Breast epithelium (tissue), 4 donors: ENCODE measurements around the gene CSNK1D. TPM values are rescaled to one million over a fixed set of nuclear protein-coding genes. Genes with fewer than 3 reads are reported as not detected.

Source experiments
- DNase-seq, 2 donors: peaks; one replicate each; pipeline ENCODE4 v3.0.0-alpha.2; 2019; ENCODE audit warnings: low spot score in 2 of 2
- H3K27ac ChIP-seq, 2 donors: fragments of 200-600 bp; sonication (generic) in 1 of 2; one replicate each; pipeline ENCODE4 v1.5.1; 2016 to 2019; ENCODE audit warnings: mild to moderate bottlenecking in 1 of 2
- H3K27me3 ChIP-seq, 2 donors: fragments of 200-600 bp; sonication (generic) in 1 of 2; one replicate each; pipeline versions ENCODE4 v1.5.1 to v1.6.0; 2017 to 2019; ENCODE audit warnings: control low read depth in 1 of 2, mild to moderate bottlenecking in 1 of 2
- H3K36me3 ChIP-seq: fragments of 200-600 bp; one replicate; pipeline ENCODE4 v1.5.1; 2019
- H3K4me1 ChIP-seq, 2 donors: fragments of 200-600 bp; sonication (generic); one replicate each; pipeline ENCODE4 v1.5.1; 2016 to 2019; ENCODE audit warnings: control low read depth in 1 of 2
- H3K4me3 ChIP-seq, 3 donors: fragments of 200-600 bp; sonication (generic); 1 replicate in 2 of 3; 2 replicates in 1 of 3; pipeline ENCODE4 v1.5.1; 2016 to 2019; ENCODE audit warnings: mild to moderate bottlenecking in 3 of 3, moderate library complexity in 2 of 3
- H3K9me3 ChIP-seq, 2 donors: fragments of 200-600 bp; sonication (generic) in 1 of 2; one replicate each; pipeline ENCODE4 v1.5.1; 2016 to 2019; ENCODE audit warnings: control low read depth in 1 of 2
- POLR2A ChIP-seq: fragments of 450-650 bp; IDR thresholded peaks from one replicate; pipeline ENCODE4 v1.6.1; 2016; ENCODE audit warnings: antibody characterized with exemption, mild to moderate bottlenecking, moderate library complexity
- POLR2AphosphoS5 ChIP-seq, 3 donors: sonication (generic); formaldehyde crosslinking; IDR thresholded peaks; one replicate each; pipeline ENCODE4 v1.6.1; 2017; ENCODE audit warnings: antibody characterized with exemption in 3 of 3
- intact Hi-C: fragments of 100-400 bp; cut with DNase I; formaldehyde crosslinking; loops from one replicate; pipeline ENCODE4 v1.15.1; 2023; ENCODE audit warnings: low total_unique reads
- total RNA-seq, 3 donors: library from RNA; depleted of rRNA; stranded (reverse); fragments of >200 nt; gene quantifications; one replicate each; pipeline ENCODE4 v1.1.0, GENCODE V29; 2016
- TF ChIP-seq, protein P1 (sequence below), 3 donors: fragments of 450-650 bp; IDR thresholded peaks; one replicate each; pipeline ENCODE4 v1.5.1; 2016 to 2017; ENCODE audit warnings: antibody characterized with exemption in 3 of 3, mild to moderate bottlenecking in 3 of 3, moderate library complexity in 3 of 3

Gene CSNK1D
- total RNA-seq, 3 donors from 2014 or later: 50.7 to 85.9 (median 75.2) TPM

DNA sequence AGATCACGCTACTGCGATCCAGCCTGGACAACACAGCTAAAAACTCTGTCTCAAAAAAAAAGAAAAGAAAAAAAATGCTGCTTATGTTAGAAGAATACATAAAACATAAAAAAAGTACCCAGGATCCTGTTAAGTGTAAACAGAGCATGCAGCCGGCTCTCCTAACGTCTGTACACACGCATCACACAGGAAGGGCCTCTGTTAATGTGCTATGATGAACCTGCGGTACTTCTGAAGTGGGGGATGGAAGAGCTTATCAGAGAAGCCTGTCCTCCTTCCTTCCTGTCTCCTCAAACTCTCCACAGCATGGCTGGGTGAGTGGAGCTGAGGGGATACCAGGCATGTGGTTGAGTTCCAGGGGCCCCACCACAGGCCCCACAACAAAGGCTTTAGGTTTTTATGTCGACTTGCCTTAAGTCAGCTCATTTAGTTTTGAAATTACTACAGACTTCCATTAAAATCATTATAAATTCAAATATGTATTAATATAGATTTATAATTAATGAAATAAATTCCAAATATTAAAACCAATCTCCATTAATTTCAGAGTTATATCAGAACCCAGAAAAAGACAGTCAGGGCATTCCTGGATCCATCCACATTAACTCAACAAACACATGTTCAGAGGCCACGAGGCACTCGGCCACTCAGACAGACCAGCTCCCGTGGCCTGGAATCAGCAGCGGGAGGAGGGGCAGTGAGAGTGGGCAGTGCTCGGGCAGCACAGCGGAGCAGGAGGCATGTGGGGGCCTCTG lies 72.6 kb downstream of the CSNK1D start:
- Histone ChIP-seq H3K36me3 (no peaks in the 10 kb centered on the region), H3K9me3 (no peaks in the 10 kb centered on the region), H3K27me3 (no peaks in the 10 kb centered on the region), H3K4me1 (peaks cover 0 to 2% of the 10 kb centered on the region in 2 donors), H3K27ac (no peak overlapping the region), H3K4me3 (no peak overlapping the region)
- intact Hi-C loops: loop anchor here (10.0 kb wide), 1 partner anchor 124 kb away; no protein-coding TSS in a partner anchor
- no peak for TF ChIP-seq POLR2AphosphoS5 (IDR thresholded peaks at IDR 0.05)
- TF ChIP-seq, protein P1, sequence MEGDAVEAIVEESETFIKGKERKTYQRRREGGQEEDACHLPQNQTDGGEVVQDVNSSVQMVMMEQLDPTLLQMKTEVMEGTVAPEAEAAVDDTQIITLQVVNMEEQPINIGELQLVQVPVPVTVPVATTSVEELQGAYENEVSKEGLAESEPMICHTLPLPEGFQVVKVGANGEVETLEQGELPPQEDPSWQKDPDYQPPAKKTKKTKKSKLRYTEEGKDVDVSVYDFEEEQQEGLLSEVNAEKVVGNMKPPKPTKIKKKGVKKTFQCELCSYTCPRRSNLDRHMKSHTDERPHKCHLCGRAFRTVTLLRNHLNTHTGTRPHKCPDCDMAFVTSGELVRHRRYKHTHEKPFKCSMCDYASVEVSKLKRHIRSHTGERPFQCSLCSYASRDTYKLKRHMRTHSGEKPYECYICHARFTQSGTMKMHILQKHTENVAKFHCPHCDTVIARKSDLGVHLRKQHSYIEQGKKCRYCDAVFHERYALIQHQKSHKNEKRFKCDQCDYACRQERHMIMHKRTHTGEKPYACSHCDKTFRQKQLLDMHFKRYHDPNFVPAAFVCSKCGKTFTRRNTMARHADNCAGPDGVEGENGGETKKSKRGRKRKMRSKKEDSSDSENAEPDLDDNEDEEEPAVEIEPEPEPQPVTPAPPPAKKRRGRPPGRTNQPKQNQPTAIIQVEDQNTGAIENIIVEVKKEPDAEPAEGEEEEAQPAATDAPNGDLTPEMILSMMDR (IDR thresholded peaks at IDR 0.05): no peak
- no peak for TF ChIP-seq POLR2A
- DNase-seq: no peak

- Histone ChIP-seq H3K27me3 (no peaks in the 10 kb centered on the region), H3K9me3 (no peaks in the 10 kb centered on the region), H3K4me1 (no peaks in the 10 kb centered on the region), H3K27ac (no peak overlapping the region), H3K36me3 (no peaks in the 10 kb centered on the region), H3K4me3 (no peak overlapping the region)
- no peak for TF ChIP-seq POLR2AphosphoS5 (IDR thresholded peaks at IDR 0.05)
- TF ChIP-seq, protein P1 (IDR thresholded peaks at IDR 0.05): no peak
- no peak for TF ChIP-seq POLR2A
- intact Hi-C loops: loop anchor here (10.0 kb wide), 1 partner anchor 125 kb away; no protein-coding TSS in a partner anchor
- DNase-seq: no peak
Measured at GRCh38 chr17:82200135-82200534, 73.4 kb downstream of the CSNK1D start.

DNA sequence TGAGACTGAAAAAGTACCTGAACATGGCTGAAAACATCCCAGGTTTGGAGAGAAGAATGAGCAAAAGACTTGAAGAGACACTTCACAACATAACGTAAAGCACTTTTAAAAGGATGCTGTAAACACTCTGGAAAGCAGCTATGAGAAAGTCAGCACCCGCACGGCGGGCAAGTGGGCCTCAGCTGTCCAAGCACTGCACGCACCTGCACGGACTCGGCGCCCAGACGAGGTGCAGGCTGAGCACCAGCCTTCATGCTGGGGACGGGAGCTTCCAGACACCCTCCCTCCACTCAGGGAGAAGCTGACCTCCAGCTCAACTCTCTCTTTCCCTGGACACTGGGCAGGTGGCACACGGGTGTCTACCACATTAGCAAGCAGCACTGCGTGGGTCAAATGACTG lies 74.0 kb downstream of the CSNK1D start:
- no peak overlapping the region for H3K4me3 ChIP-seq
- H3K27me3 ChIP-seq: no peaks in the 10 kb centered on the region
- no peak for DNase-seq
- no peak overlapping the region for H3K27ac ChIP-seq
- no peaks in the 10 kb centered on the region for H3K36me3 ChIP-seq
- intact Hi-C loops: no loop called here
- no peaks in the 10 kb centered on the region for H3K4me1 ChIP-seq
- no peak for TF ChIP-seq POLR2AphosphoS5 (IDR thresholded peaks at IDR 0.05)
- no peak for TF ChIP-seq POLR2A
- TF ChIP-seq, protein P1 (IDR thresholded peaks at IDR 0.05): no peak
- H3K9me3 ChIP-seq: no peaks in the 10 kb centered on the region

DNA sequence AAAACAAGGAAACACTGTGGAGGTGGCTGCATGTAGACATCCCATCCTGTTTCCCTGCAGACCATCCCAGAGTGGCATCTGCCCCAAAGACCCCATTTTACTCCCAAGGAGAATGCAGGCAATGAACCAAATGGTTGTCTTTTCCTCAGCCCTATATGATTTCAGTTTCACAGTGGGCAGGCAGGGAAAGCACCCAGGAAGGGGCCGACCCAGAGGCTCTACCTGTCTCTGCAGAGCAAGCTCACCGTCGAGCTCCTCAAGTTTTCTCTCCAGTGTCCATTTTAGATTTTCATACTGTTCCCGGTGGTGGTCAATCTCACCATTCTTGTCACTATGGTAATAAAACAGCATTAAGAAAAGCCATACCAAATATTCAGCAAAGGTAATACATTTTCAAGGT lies 75.4 kb downstream of the CSNK1D start:
- no peaks in the 10 kb centered on the region for H3K36me3 ChIP-seq
- H3K27me3 ChIP-seq: no peaks in the 10 kb centered on the region
- no peak for DNase-seq
- no peak overlapping the region for H3K27ac ChIP-seq
- TF ChIP-seq POLR2AphosphoS5 (IDR thresholded peaks at IDR 0.05) (no peak), POLR2A (no peak)
- TF ChIP-seq, protein P1 (IDR thresholded peaks at IDR 0.05): no peak
- H3K4me1 ChIP-seq: no peaks in the 10 kb centered on the region
- H3K9me3 ChIP-seq: no peaks in the 10 kb centered on the region
- no peak overlapping the region for H3K4me3 ChIP-seq
- intact Hi-C loops: no loop called here
